Heart right ventricle (tissue), 16 donors: ENCODE results near the gene KDM8. TPM values are rescaled to one million over a fixed set of nuclear protein-coding genes. Genes with fewer than 3 reads are reported as not detected.

Experiments used
- ATAC-seq, 8 donors: fragments of 200-7000 bp; cut with Tn5 transposase; one replicate each; pipeline ENCODE4 v1.9.1; 2020; ENCODE audit warnings: mild to moderate bottlenecking in 8 of 8, moderate library complexity in 8 of 8, moderate number of reproducible peaks in 1 of 8
- DNase-seq, 2 donors: peaks; one replicate each; pipeline ENCODE4 v3.0.0-alpha.2; 2020
- H3K27ac ChIP-seq, 10 donors: fragments of 200-600 bp; sonication (generic) in 2 of 10; one replicate each; pipeline versions ENCODE4 v1.5.0 to v1.8.0; 2020 to 2022; ENCODE audit warnings: mild to moderate bottlenecking in 3 of 10
- H3K27me3 ChIP-seq, 7 donors: fragments of 200-600 bp; one replicate each; pipeline ENCODE4 v1.8.0; 2021 to 2022; ENCODE audit warnings: mild to moderate bottlenecking in 2 of 7
- H3K36me3 ChIP-seq, 9 donors: fragments of 200-600 bp; sonication (generic) in 1 of 9; one replicate each; pipeline versions ENCODE4 v1.5.0 to v1.8.0; 2020 to 2022; ENCODE audit warnings: mild to moderate bottlenecking in 2 of 9
- H3K4me1 ChIP-seq, 9 donors: fragments of 200-600 bp; sonication (generic) in 1 of 9; one replicate each; pipeline versions ENCODE4 v1.5.0 to v1.8.0; 2020 to 2022; ENCODE audit warnings: mild to moderate bottlenecking in 4 of 9
- H3K4me3 ChIP-seq, 10 donors: fragments of 200-600 bp; sonication (generic) in 2 of 10; one replicate each; pipeline versions ENCODE4 v1.5.0 to v1.8.0; 2020 to 2022; ENCODE audit warnings: mild to moderate bottlenecking in 7 of 10, moderate library complexity in 2 of 10
- H3K9me3 ChIP-seq, 11 donors: fragments of 200-600 bp in 10 of 11; sonication (generic) in 2 of 11; one replicate each; pipeline versions ENCODE4 v1.5.0 to v1.8.0; 2013 to 2022; ENCODE audit warnings: mild to moderate bottlenecking in 2 of 11, control low read depth in 1 of 11, moderate library complexity in 1 of 11
- CTCF ChIP-seq, 9 donors: fragments of 200-600 bp; sonication (generic) in 2 of 9; IDR thresholded peaks; one replicate each; pipeline versions ENCODE4 v1.5.0 to v1.8.0; 2021 to 2022; ENCODE audit warnings: antibody characterized with exemption in 9 of 9, mild to moderate bottlenecking in 5 of 9, moderate library complexity in 1 of 9
- WGBS, 2 donors: extraction: QIAGEN DNeasy Blood & Tissue Kit; methylation state at CpG; one replicate each; pipeline ENCODE4 v1.1.7; 2013; ENCODE audit warnings: inconsistent platforms in 1 of 2; 5-methylcytosine and 5-hydroxymethylcytosine counted together
- intact Hi-C, 10 donors: fragments of 100-400 bp; cut with DNase I; formaldehyde crosslinking; loops; one replicate each; pipeline versions ENCODE4 v1.11.1 to v1.14.2; 2022
- polyA plus RNA-seq, 2 donors: library from polyadenylated mRNA; stranded (reverse); fragments of 200-250 nt; gene quantifications; one replicate each; pipeline ENCODE4 v1.2.3, GENCODE V29; 2013
- total RNA-seq, 10 donors: library from RNA; stranded (reverse); fragmentation: NEBNext Ultra II Directional in 3 of 10; extraction: Animal tissue kit (Norgen Biotek cat#: 25700) in 3 of 10; gene quantifications; one replicate each; pipeline versions ENCODE4 v1.2.1 to v1.2.4, GENCODE V29; 2021 to 2023
- donor health status: Arrhythmogenic right ventricular cardiomyopathy.
- donor health status: ischemic (EF 13 %, LVEDD 7.1; RV severe dilation, severe dysfunction).
- donor health status: healthy with polysubstance abuse.
- donor health status: DM: no; HTN: yes; CAD: no.
- donor health status: DM: no; HTN: no; CAD: no.
- donor health status: ischemic (EF 25% LVEDD 6.9; RV normal size, moderate dysfunction).
- donor health status: ischemic (EF 25% LVEDD 5.7; RV mildly dilated, moderate dysfunction).
- donor health status: healthy.
- donor health status: DM: yes; HTN: yes; CAD: no.
- donor health status: Ischemic cardiomyopathy.
- donor health status: ischemic (EF 35%, LVEDD 5.7; RV mildly dilated, moderate dysfunction).
- donor health status: nonischemic (EF 11% LVEDD 7.7; RV severe dilation, severe dysfunction).
- donor health status: DM: yes; HTN: yes; CAD: no.
- donor health status: PGD.
- donor health status: ischemic (EF 29% LVEDD 5.4; RV normal size, mild dysfunction).
- donor health status: nonischemic (EF 23%, LVEDD 6.1; RV moderate dilation, normal function).

Gene KDM8
- total and polyA plus RNA-seq, 12 donors = 1.5 to 5.8 (median 3.3) TPM

- WGBS, 2 donors = 83 to 88% methylated on average over 9 of the region's 9 CpGs
- H3K27ac ChIP-seq = no peak overlapping the region
- intact Hi-C loops = no loop called here
These were observed 7.3 kb upstream of the KDM8 start for GRCh38 chr16:27195941-27196595.

GRCh38 chr16:27197004-27197403, 6.3 kb upstream of the KDM8 start:
- ATAC-seq (no peak), DNase-seq (no peak)
- H3K9me3 ChIP-seq = no peaks in the 10 kb centered on the region
- intact Hi-C loops = no loop called here
- H3K27me3 ChIP-seq = peaks cover 0 to 26% (median 3%) of the 10 kb centered on the region in 7 donors
- peaks cover 0 to 18% (median 0%) of the 10 kb centered on the region in 9 donors for H3K4me1 ChIP-seq
- H3K36me3 ChIP-seq = no peaks in the 10 kb centered on the region
- H3K4me3 ChIP-seq = no peak overlapping the region
- H3K27ac ChIP-seq = no peak overlapping the region
- WGBS, 2 donors = 62 to 70% methylated on average over 4 of the region's 4 CpGs
- no peak for TF ChIP-seq CTCF (IDR thresholded peaks at IDR 0.05)

More at GRCh38 chr16:27195941-27196595, 7.3 kb upstream of the KDM8 start:
- no peak for ATAC-seq
- Histone ChIP-seq H3K4me1 (peaks cover 0 to 18% (median 0%) of the 10 kb centered on the region in 9 donors), H3K36me3 (no peaks in the 10 kb centered on the region), H3K4me3 (no peak overlapping the region), H3K27me3 (peaks cover 0 to 26% (median 3%) of the 10 kb centered on the region in 7 donors), H3K9me3 (no peaks in the 10 kb centered on the region)
- TF ChIP-seq CTCF (IDR thresholded peaks at IDR 0.05) = no peak
- no peak for DNase-seq

GRCh38 chr16:27198451-27199234, 4.7 kb upstream of the KDM8 start:
- DNase-seq (no peak), ATAC-seq (no peak)
- peaks cover 0 to 26% (median 5%) of the 10 kb centered on the region in 9 donors for H3K4me1 ChIP-seq
- no peaks in the 10 kb centered on the region for H3K9me3 ChIP-seq
- no peaks in the 10 kb centered on the region for H3K36me3 ChIP-seq
- H3K4me3 ChIP-seq = no peak overlapping the region
- TF ChIP-seq CTCF (IDR thresholded peaks at IDR 0.05) = no peak
- WGBS, 2 donors = 82 to 84% methylated on average over 12 of the region's 12 CpGs
- peak overlapping the region in 1 of 10 donors; percentile 87 for H3K27ac ChIP-seq
- intact Hi-C loops = no loop called here
- H3K27me3 ChIP-seq = peaks cover 0 to 26% (median 3%) of the 10 kb centered on the region in 7 donors

- Histone ChIP-seq H3K27me3 (peaks cover 0 to 26% (median 3%) of the 10 kb centered on the region in 7 donors), H3K36me3 (no peaks in the 10 kb centered on the region), H3K9me3 (no peaks in the 10 kb centered on the region), H3K4me1 (peaks cover 0 to 29% (median 6%) of the 10 kb centered on the region in 9 donors), H3K4me3 (no peak overlapping the region), H3K27ac (peak overlapping the region in 1 of 10 donors; percentile 87)
- 85 to 87% methylated on average over 3 of the region's 3 CpGs for WGBS, 2 donors
- DNase-seq (no peak), ATAC-seq (no peak)
- intact Hi-C loops = no loop called here
- no peak for TF ChIP-seq CTCF (IDR thresholded peaks at IDR 0.05)
These were observed 4.1 kb upstream of the KDM8 start for GRCh38 chr16:27199235-27199586.
